ENCODE data around the gene ERCC2.
A peak's percentile ranks its signal among the peaks of the same experiment; 100 is the strongest.
"Not testable (repeated sequence)": the region's sequence is repeated elsewhere in the genome, so short reads cannot be mapped to it uniquely, and the experiment has no call there.

The ERCC2 gene

DNA sequence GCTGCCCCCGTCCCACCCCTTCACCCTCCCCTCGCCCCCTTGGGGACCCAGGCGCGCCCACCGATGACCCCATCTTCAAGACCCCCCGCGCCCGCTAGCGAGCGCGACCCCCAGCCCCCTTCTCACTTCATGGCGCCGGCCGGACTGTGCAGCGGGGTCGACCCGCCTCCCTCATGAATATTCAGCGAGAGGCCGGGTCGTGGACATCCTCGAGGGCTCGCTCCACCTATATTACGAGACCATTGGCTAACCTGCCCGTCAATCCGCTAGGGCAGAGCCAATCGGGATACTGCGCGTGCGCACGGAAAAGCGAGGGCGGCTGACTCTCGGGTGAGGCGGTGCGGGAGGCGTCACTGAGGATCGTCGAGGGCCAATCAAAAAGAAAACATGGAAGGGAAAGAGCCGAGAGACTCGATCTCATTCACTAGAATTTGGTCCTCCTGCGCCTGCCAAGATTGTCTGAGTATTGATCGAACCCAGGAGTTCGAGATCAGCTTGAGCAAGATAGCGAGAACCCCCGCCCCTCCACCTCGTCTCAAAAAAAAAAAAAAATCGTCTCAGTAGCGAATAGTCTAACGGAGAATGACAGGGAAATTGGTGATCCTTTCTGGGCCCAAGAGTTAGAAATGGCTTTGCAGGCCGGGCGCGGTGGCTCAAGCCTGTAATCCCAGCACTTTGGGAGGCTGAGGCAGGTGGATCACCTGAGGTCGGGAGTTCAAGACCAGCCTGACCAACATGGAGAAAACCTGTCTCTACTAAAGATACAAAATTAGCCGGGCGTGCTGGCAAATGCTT lies at the start of gene ERCC2:
ERCC2 (minus strand) TSS at position 164 of the 795 bp plus-strand sequence; CDS start at position 131, 33 bp downstream.
- Histone ChIP-seq H3K4me3 (ENCODE audit: low read length) (peak within 1 kb of the TSS; percentile 74), H3K9ac (ENCODE audit: low read length) (peak within 1 kb of the TSS; percentile 53), H3K9me3 (ENCODE audit: control insufficient read depth, low read depth, low read length) (no peaks in the 10 kb centered on the region), H3K27ac (ENCODE audit: low read length) (no peak within 1 kb of the TSS), H3K27me3 (ENCODE audit: control insufficient read depth, insufficient read depth, low read length) (no peaks in the 10 kb centered on the region), H3K4me1 (ENCODE audit: control insufficient read depth, low read depth, low read length) (no peaks in the 10 kb centered on the region), H3K36me3 (ENCODE audit: control insufficient read depth, low read depth, low read length) (peaks cover 15% of the 10 kb centered on the region)

DNA sequence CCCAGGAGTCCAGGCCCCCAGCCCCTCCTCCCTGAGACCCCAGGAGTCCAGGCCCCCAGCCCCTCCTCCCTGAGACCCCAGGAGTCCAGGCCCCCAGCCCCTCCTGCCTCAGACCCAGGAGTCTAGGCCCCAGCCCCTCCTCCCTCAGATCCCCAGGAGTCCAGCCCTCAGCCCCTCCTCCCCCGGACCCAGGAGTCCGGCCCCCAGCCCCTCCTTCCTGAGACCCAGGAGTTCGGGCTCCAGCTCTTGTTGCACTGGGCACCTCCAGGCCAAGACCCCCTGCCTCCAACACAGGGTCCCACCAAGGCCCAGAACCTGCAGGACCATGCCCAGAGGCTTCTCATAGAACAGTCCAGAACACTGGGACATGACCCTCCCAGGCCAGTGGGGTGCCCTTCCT lies 49.5 kb upstream of the ERCC2 start:
- no peak overlapping the region for H3K27ac ChIP-seq (ENCODE audit: low read length)
- no peaks in the 10 kb centered on the region for H3K27me3 ChIP-seq (ENCODE audit: control insufficient read depth, insufficient read depth, low read length)
- H3K36me3 ChIP-seq (ENCODE audit: control insufficient read depth, low read depth, low read length) = peaks cover 12% of the 10 kb centered on the region
- peaks cover 11% of the 10 kb centered on the region for H3K4me1 ChIP-seq (ENCODE audit: control insufficient read depth, low read depth, low read length)
- H3K4me3 ChIP-seq (ENCODE audit: low read length) = no peak overlapping the region
- no peaks in the 10 kb centered on the region for H3K9me3 ChIP-seq (ENCODE audit: control insufficient read depth, low read depth, low read length)
- no peak overlapping the region for H3K9ac ChIP-seq (ENCODE audit: low read length)

DNA sequence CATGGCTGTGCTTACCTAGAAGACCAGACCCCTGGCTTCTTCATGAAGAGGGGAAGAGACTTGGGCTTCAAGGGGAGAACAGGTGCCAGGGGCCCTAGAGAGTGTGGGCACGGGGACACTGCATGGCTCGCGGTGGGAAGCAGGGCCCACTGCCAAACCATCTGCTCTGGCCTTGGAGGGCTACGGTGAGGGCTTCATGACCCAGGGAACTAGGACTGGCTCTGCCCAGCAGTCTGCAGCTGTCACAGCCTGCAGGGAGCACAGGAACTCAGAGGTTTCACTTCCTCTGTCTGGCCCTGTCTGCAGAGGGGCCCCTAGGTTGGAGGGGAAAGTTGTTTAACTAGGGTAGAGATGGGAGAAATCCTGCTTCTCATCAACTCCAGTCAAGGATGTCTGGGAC lies 49.0 kb upstream of the ERCC2 start:
- Histone ChIP-seq H3K4me1 (ENCODE audit: control insufficient read depth, low read depth, low read length) (peaks cover 8% of the 10 kb centered on the region), H3K9me3 (ENCODE audit: control insufficient read depth, low read depth, low read length) (no peaks in the 10 kb centered on the region), H3K4me3 (ENCODE audit: low read length) (no peak overlapping the region), H3K27me3 (ENCODE audit: control insufficient read depth, insufficient read depth, low read length) (no peaks in the 10 kb centered on the region), H3K9ac (ENCODE audit: low read length) (no peak overlapping the region), H3K27ac (ENCODE audit: low read length) (no peak overlapping the region), H3K36me3 (ENCODE audit: control insufficient read depth, low read depth, low read length) (peaks cover 12% of the 10 kb centered on the region)

DNA sequence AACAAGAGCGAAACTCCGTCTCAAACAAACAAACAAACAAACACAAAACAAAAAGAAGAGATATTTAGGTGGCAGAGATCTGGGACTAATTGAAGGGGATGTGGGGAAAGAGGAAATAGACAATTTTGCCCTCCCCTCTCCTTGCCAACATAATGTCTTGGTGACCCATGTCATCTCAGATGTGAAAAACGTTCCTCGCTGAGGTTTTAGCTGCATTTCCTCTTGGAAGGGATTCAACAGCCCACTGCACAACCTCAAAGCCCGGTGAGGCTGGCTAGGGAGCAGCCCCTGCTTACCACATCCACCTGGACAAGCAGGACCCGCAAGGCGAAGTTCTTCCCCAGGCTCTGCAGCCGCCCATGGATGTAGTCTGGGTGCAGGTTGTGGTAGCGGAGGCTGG lies 48.4 kb upstream of the ERCC2 start:
- no peak overlapping the region for H3K4me3 ChIP-seq (ENCODE audit: low read length)
- H3K36me3 ChIP-seq (ENCODE audit: control insufficient read depth, low read depth, low read length) = peaks cover 16% of the 10 kb centered on the region
- no peaks in the 10 kb centered on the region for H3K27me3 ChIP-seq (ENCODE audit: control insufficient read depth, insufficient read depth, low read length)
- H3K9me3 ChIP-seq (ENCODE audit: control insufficient read depth, low read depth, low read length) = no peaks in the 10 kb centered on the region
- H3K9ac ChIP-seq (ENCODE audit: low read length) = no peak overlapping the region
- no peak overlapping the region for H3K27ac ChIP-seq (ENCODE audit: low read length)
- peaks cover 3% of the 10 kb centered on the region for H3K4me1 ChIP-seq (ENCODE audit: control insufficient read depth, low read depth, low read length)

DNA sequence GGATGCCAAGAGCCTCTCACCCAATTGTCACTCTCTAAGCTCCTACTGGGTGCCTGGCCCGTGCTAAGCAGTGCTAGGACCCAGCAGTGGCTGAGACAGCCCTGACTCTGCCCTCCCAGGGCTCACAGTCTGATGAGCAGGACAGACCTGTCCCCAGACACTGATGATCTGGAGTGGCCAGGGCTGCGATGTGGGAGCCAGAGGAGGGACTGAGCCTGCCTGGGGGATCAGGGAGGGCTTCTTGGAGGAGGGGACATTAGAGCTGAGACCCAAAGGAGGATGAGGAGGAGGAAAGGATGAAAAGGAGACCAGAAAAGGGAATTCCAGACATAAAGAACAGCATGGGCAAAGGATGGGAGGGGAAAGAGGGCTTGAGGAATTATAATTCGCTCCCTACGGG lies 46.8 kb upstream of the ERCC2 start:
- H3K27me3 ChIP-seq (ENCODE audit: control insufficient read depth, insufficient read depth, low read length) = no peaks in the 10 kb centered on the region
- no peak overlapping the region for H3K27ac ChIP-seq (ENCODE audit: low read length)
- H3K4me1 ChIP-seq (ENCODE audit: control insufficient read depth, low read depth, low read length) = no peaks in the 10 kb centered on the region
- H3K4me3 ChIP-seq (ENCODE audit: low read length) = no peak overlapping the region
- no peaks in the 10 kb centered on the region for H3K9me3 ChIP-seq (ENCODE audit: control insufficient read depth, low read depth, low read length)
- peaks cover 24% of the 10 kb centered on the region for H3K36me3 ChIP-seq (ENCODE audit: control insufficient read depth, low read depth, low read length)
- H3K9ac ChIP-seq (ENCODE audit: low read length) = no peak overlapping the region

DNA sequence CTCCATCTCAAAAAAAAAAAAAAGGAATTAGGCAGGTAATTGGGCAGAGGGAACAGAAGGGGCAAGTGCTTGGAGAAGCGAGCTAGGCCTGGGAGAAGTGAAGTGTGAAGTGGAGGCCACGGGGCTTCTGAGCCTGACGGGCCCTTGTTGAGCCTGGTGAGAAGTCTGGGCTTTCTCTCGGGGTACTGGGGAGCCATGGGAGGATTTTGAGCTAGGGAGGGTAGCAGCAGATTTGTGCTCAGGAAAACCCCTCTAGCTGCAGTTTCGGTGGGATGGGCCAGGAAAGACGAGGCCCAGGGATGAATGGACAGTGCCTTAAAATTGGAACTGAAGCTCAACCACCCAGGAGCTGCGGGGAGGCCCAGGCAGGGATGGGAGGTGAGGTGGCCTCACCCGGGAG lies 44.1 kb upstream of the ERCC2 start:
- Histone ChIP-seq H3K36me3 (ENCODE audit: control insufficient read depth, low read depth, low read length) (peaks cover 32% of the 10 kb centered on the region), H3K4me1 (ENCODE audit: control insufficient read depth, low read depth, low read length) (no peaks in the 10 kb centered on the region), H3K4me3 (ENCODE audit: low read length) (no peak overlapping the region), H3K27ac (ENCODE audit: low read length) (no peak overlapping the region), H3K9ac (ENCODE audit: low read length) (no peak overlapping the region), H3K9me3 (ENCODE audit: control insufficient read depth, low read depth, low read length) (no peaks in the 10 kb centered on the region), H3K27me3 (ENCODE audit: control insufficient read depth, insufficient read depth, low read length) (no peaks in the 10 kb centered on the region)

DNA sequence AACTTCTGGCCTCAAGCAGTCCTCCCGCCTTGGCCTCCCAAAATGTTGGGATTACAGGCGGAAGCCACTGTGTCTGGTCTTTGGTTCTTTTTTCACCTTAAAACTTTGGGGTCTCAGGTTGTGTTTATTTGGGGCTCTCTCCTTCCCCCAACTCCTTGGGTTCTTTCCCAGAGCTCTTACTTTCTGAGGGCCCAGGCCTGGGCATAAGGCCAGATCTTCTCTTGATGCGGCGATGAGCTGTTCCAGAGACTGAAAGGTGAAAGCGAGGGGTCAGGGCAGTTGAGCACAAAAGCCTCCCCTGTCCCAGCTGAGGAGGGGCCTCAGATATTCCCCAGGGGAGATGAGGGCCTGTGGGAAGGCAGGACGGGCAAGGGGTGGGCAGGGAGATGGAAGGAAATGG lies 43.1 kb upstream of the ERCC2 start:
- Histone ChIP-seq H3K9me3 (ENCODE audit: control insufficient read depth, low read depth, low read length) (no peaks in the 10 kb centered on the region), H3K36me3 (ENCODE audit: control insufficient read depth, low read depth, low read length) (peaks cover 30% of the 10 kb centered on the region), H3K27me3 (ENCODE audit: control insufficient read depth, insufficient read depth, low read length) (no peaks in the 10 kb centered on the region), H3K9ac (ENCODE audit: low read length) (no peak overlapping the region), H3K4me3 (ENCODE audit: low read length) (no peak overlapping the region), H3K27ac (ENCODE audit: low read length) (no peak overlapping the region), H3K4me1 (ENCODE audit: control insufficient read depth, low read depth, low read length) (no peaks in the 10 kb centered on the region)

DNA sequence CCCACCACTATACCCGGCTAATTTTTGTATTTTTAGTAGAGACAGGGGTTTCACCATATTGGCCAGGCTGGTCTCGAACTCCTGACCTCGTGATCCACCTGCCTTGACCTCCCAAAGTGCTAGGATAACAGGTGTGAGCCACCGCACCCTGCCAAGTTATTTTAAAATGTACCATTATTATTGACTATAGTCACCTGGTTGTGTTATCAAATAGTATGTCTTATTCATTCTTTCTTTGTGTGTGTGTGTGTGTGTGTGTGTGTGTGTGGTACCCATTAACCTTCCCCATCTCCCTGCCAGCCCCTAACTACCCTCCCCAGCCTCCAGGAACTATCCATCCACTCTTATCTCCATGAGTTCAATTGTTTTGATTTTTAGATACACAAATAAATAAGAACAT lies 40.0 kb upstream of the ERCC2 start:
- H3K9me3 ChIP-seq (ENCODE audit: control insufficient read depth, low read depth, low read length); H3K27ac ChIP-seq (ENCODE audit: low read length); H3K4me3 ChIP-seq (ENCODE audit: low read length); H3K9ac ChIP-seq (ENCODE audit: low read length); H3K27me3 ChIP-seq (ENCODE audit: control insufficient read depth, insufficient read depth, low read length); H3K4me1 ChIP-seq (ENCODE audit: control insufficient read depth, low read depth, low read length): not testable (repeated sequence)
- peaks cover 22% of the 10 kb centered on the region for H3K36me3 ChIP-seq (ENCODE audit: control insufficient read depth, low read depth, low read length)

DNA sequence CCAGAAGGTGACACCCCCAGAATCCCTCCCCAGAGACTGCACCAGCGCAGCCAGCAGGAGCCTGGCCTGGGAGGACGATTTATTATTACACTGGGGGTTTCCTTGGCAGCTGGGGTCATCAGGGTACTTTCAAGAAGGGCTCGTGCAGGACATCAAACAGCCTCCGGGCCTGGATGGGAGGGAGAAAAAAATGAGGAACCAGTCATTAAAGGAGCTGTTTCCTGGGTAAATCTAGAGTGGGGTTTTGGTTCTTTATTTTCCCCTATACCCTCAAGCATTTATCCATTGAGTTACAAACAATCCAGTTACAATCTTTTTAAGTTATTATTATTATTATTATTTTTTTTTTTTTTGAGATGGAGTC lies 39.2 kb upstream of the ERCC2 start:
- H3K9ac ChIP-seq (ENCODE audit: low read length) = no peak overlapping the region
- H3K27me3 ChIP-seq (ENCODE audit: control insufficient read depth, insufficient read depth, low read length) = peaks cover 3% of the 10 kb centered on the region
- H3K4me1 ChIP-seq (ENCODE audit: control insufficient read depth, low read depth, low read length) = peaks cover 5% of the 10 kb centered on the region
- H3K9me3 ChIP-seq (ENCODE audit: control insufficient read depth, low read depth, low read length) = no peaks in the 10 kb centered on the region
- peaks cover 22% of the 10 kb centered on the region for H3K36me3 ChIP-seq (ENCODE audit: control insufficient read depth, low read depth, low read length)
- H3K4me3 ChIP-seq (ENCODE audit: low read length) = no peak overlapping the region
- H3K27ac ChIP-seq (ENCODE audit: low read length) = no peak overlapping the region

DNA sequence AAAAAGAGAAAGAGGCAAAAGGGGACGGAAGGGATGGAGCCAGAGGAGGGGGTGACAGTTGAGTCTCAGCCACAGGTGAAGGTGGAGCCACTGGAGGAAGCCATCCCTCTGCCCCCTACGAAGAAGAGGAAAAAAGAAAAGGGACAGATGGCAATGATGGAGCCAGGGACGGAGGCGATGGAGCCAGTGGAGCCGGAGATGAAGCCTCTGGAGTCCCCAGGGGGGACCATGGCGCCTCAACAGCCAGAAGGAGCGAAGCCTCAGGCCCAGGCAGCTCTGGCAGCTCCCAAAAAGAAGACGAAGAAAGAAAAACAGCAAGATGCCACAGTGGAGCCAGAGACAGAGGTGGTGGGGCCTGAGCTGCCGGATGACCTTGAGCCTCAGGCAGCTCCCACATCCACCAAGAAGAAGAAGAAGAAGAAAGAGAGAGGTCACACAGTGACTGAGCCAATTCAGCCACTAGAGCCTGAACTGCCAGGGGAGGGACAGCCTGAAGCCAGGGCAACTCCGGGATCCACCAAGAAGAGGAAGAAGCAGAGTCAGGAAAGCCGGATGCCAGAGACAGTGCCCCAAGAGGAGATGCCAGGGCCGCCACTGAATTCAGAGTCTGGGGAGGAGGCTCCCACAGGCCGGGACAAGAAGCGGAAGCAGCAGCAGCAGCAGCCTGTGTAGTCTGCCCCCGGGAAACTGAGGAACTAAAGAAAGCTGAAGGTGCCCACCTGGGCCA lies 38.6 kb upstream of the ERCC2 start:
- Histone ChIP-seq H3K4me1 (ENCODE audit: control insufficient read depth, low read depth, low read length) (peaks cover 5% of the 10 kb centered on the region), H3K9ac (ENCODE audit: low read length) (no peak overlapping the region), H3K27me3 (ENCODE audit: control insufficient read depth, insufficient read depth, low read length) (peaks cover 9% of the 10 kb centered on the region), H3K27ac (ENCODE audit: low read length) (no peak overlapping the region), H3K9me3 (ENCODE audit: control insufficient read depth, low read depth, low read length) (no peaks in the 10 kb centered on the region), H3K36me3 (ENCODE audit: control insufficient read depth, low read depth, low read length) (peaks cover 19% of the 10 kb centered on the region), H3K4me3 (ENCODE audit: low read length) (no peak overlapping the region)

DNA sequence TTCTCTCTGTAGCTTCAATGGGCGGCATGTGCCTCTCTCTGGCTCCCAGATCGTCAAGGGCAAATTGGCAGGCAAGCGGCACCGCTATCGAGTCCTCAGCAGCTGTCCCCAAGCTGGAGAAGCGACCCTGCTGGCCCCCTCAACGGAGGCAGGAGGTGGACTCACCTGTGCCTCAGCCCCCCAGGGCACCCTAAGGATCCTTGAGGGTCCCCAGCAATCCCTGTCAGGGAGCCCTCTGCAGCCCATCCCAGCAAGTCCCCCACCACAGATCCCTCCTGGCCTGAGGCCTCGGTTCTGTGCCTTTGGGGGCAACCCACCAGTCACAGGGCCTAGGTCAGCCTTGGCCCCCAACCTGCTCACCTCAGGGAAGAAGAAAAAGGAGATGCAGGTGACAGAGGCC lies 37.7 kb upstream of the ERCC2 start:
- H3K9ac ChIP-seq (ENCODE audit: low read length) = no peak overlapping the region
- H3K9me3 ChIP-seq (ENCODE audit: control insufficient read depth, low read depth, low read length) = no peaks in the 10 kb centered on the region
- H3K4me3 ChIP-seq (ENCODE audit: low read length) = no peak overlapping the region
- peaks cover 17% of the 10 kb centered on the region for H3K27me3 ChIP-seq (ENCODE audit: control insufficient read depth, insufficient read depth, low read length)
- no peak overlapping the region for H3K27ac ChIP-seq (ENCODE audit: low read length)
- peaks cover 5% of the 10 kb centered on the region for H3K4me1 ChIP-seq (ENCODE audit: control insufficient read depth, low read depth, low read length)
- peaks cover 13% of the 10 kb centered on the region for H3K36me3 ChIP-seq (ENCODE audit: control insufficient read depth, low read depth, low read length)

DNA sequence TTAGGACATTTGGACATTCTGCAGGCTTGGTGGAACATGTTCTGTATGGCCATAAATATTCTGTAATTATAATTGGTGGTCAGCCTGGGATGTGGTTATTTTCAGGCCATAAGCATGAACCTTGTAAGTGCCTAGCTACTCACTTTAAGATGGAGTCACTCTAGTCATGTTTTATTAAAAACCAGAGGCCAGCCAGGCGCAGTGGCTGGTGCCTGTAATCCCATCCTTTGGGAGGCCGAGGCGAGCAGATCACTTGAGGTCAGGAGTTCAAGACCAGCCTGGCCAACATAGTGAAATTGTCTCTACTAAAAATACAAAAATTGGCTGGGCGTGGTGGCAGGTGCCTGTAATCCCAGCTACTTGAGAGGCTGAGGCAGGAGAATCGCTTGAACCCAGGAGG lies 37.2 kb upstream of the ERCC2 start:
- H3K36me3 ChIP-seq (ENCODE audit: control insufficient read depth, low read depth, low read length) = not testable (repeated sequence)
- H3K9ac ChIP-seq (ENCODE audit: low read length) = peak overlapping the region; percentile 97
- peak overlapping the region; percentile 90 for H3K4me3 ChIP-seq (ENCODE audit: low read length)

More for the DNA sequence above, 37.2 kb upstream of the ERCC2 start:
- peaks cover 23% of the 10 kb centered on the region for H3K27me3 ChIP-seq (ENCODE audit: control insufficient read depth, insufficient read depth, low read length)
- not testable (repeated sequence) for H3K4me1 ChIP-seq (ENCODE audit: control insufficient read depth, low read depth, low read length); H3K9me3 ChIP-seq (ENCODE audit: control insufficient read depth, low read depth, low read length); H3K27ac ChIP-seq (ENCODE audit: low read length)

Data from iPS-18a (cell line).